K562 (cell line): ENCODE results near the gene SFSWAP. TPM values are rescaled to one million over a fixed set of nuclear protein-coding genes. Genes with fewer than 3 reads are reported as not detected.
"Not testable (repeated sequence)": the region's sequence is repeated elsewhere in the genome, so short reads cannot be mapped to it uniquely, and the experiment has no call there.

ENCODE experiments used
- ATAC-seq: fragments of 200-7000 bp; cut with Tn5 transposase; 3 replicates; pipeline ENCODE4 v1.9.1; 2020; ENCODE audit warnings: moderate library complexity
- BruUV-seq: library from RNA; stranded (reverse); fragments of 400-500 nt; replicated peaks from 2 replicates; lab custom pipeline; 2021; lab: Mats Ljungman, UMichigan
- CTCF ChIA-PET: fragments of 300-600 bp; formaldehyde crosslinking; extraction: SDS; loops from one replicate; lab custom pipeline; 2021; ENCODE audit warnings: low intra/inter-chr PET ratio; lab: Yijun Ruan, JAX
- POLR2A ChIA-PET: fragments of 300-600, 350-650 bp; sonication (Branson Sonifier 250); formaldehyde crosslinking; extraction: SDS; loops from one replicate; lab custom pipeline; 2021; ENCODE audit warnings: antibody characterized with exemption, inconsistent platforms; lab: Yijun Ruan, JAX
- DNase-seq, 4 experiments: peaks; one replicate each; pipeline versions ENCODE4 v3.0.0 to v3.0.0-alpha.2; 2011 to 2018; ENCODE audit warnings: low spot score in 3 of 4, mixed read lengths in 3 of 4; ENCODE audit errors: extremely low read depth in 1 of 4
- FAIRE-seq: peaks from 2 replicates; lab custom pipeline; 2011; peaks lifted over from hg19 to GRCh38; lab: Jason Lieb, UNC
- H2AFZ ChIP-seq: 2 replicates; pipeline ENCODE4 v1.6.0; 2011; ENCODE audit warnings: low read depth, low read length, control low read depth, inconsistent platforms
- H3K27ac ChIP-seq: fragments of 200-600 bp; 3 replicates; pipeline ENCODE4 v1.8.0; 2011; ENCODE audit warnings: low read depth, mild to moderate bottlenecking, control low read depth, inconsistent platforms, low read length, moderate library complexity, mixed read lengths; ENCODE audit errors: extremely low read depth
- H3K27me3 ChIP-seq, 2 experiments: fragments of 300-600 bp in 1 of 2; 2 replicates in 1 of 2; 3 replicates in 1 of 2; pipeline versions ENCODE4 v1.6.0 to v1.8.0; 2011; ENCODE audit warnings: inconsistent platforms in 2 of 2, low read length in 2 of 2, mild to moderate bottlenecking in 1 of 2, mixed read lengths in 1 of 2, moderate library complexity in 1 of 2; ENCODE audit not compliant: control insufficient read depth in 2 of 2, insufficient read depth in 2 of 2
- H3K36me3 ChIP-seq: fragments of 300-600 bp; 3 replicates; pipeline ENCODE4 v1.8.0; 2011; ENCODE audit warnings: mild to moderate bottlenecking, low read length, inconsistent platforms; ENCODE audit not compliant: control insufficient read depth, insufficient read depth
- H3K4me1 ChIP-seq, 2 experiments: fragments of 200-600 bp in 1 of 2; replicated peaks in 1 of 2; 2 replicates in 1 of 2; 3 replicates in 1 of 2; pipeline versions ENCODE4 v1.5.1 to v1.8.0; 2011; ENCODE audit warnings: inconsistent platforms in 2 of 2, low read length in 2 of 2, mild to moderate bottlenecking in 1 of 2, mixed read lengths in 1 of 2, moderate library complexity in 1 of 2; ENCODE audit not compliant: control insufficient read depth in 2 of 2, insufficient read depth in 2 of 2
- H3K4me2 ChIP-seq: 2 replicates; pipeline ENCODE4 v1.6.1; 2011; ENCODE audit warnings: low read length, control low read depth, inconsistent platforms, mixed read lengths; ENCODE audit not compliant: insufficient read depth
- H3K4me3 ChIP-seq: fragments of 200-600 bp; sonication (generic), shearing (Covaris generic); 2 replicates; pipeline ENCODE4 v1.5.1; 2016; ENCODE audit warnings: control low read depth, inconsistent platforms
- H3K79me2 ChIP-seq: fragments of 200-600 bp; 3 replicates; pipeline ENCODE4 v1.8.0; 2011; ENCODE audit warnings: low read length, inconsistent platforms; ENCODE audit not compliant: control insufficient read depth, insufficient read depth
- H3K9ac ChIP-seq, 2 experiments: 2 replicates each; pipeline versions ENCODE4 v1.6.0 to v1.6.1; 2011; ENCODE audit warnings: low read depth in 2 of 2, low read length in 2 of 2, control low read depth in 1 of 2, inconsistent platforms in 1 of 2, mild to moderate bottlenecking in 1 of 2, mixed read lengths in 1 of 2; ENCODE audit not compliant: insufficient read depth in 1 of 2
- H3K9me1 ChIP-seq: one replicate; pipeline ENCODE4 v1.6.0; 2011; ENCODE audit warnings: inconsistent platforms, mild to moderate bottlenecking, low read length, moderate library complexity; ENCODE audit not compliant: control insufficient read depth, insufficient read depth
- H3K9me3 ChIP-seq: replicated peaks from 2 replicates; pipeline ENCODE4 v1.5.1; 2011; ENCODE audit warnings: low read depth, low read length, inconsistent platforms; ENCODE audit not compliant: control insufficient read depth, insufficient read depth
- H4K20me1 ChIP-seq: replicated peaks from 2 replicates; pipeline ENCODE4 v1.6.1; 2011; ENCODE audit warnings: low read length, inconsistent platforms, mixed read lengths; ENCODE audit not compliant: control insufficient read depth, insufficient read depth
- AFF1 ChIP-seq, 2 experiments: fragments of 450-650 bp; IDR thresholded peaks; 2 replicates each; pipeline ENCODE4 v1.6.1; 2018; ENCODE audit warnings: mild to moderate bottlenecking in 2 of 2, low read depth in 1 of 2; ENCODE audit not compliant: partially characterized antibody in 2 of 2
- BCOR ChIP-seq: fragments of 450-650 bp; IDR thresholded peaks from 2 replicates; pipeline ENCODE4 v1.6.1; 2016
- ZNF146 ChIP-seq: IDR thresholded peaks from one replicate; pipeline ENCODE4 v1.6.1; 2018; ENCODE audit warnings: missing compliant biosample characterization; ENCODE audit not compliant: unreplicated experiment
- WGBS: fragments of 100-300 bp; shearing (Covaris generic); methylation state at CpG from one replicate; pipeline ENCODE4 v1.1.6; 2016; ENCODE audit warnings: low coverage, mixed read lengths; ENCODE audit not compliant: insufficient coverage; ENCODE audit errors: missing lambda C conversion rate; 5-methylcytosine and 5-hydroxymethylcytosine counted together
- in situ Hi-C: fragments of 300-500 bp; cut with MboI; formaldehyde crosslinking; loops from 4 replicates; pipeline ENCODE4 v1.15.0; 2018; ENCODE audit warnings: inconsistent platforms, mixed read lengths
- intact Hi-C: fragments of 100-400 bp; cut with micrococcal nuclease; formaldehyde crosslinking; loops from 2 replicates; pipeline ENCODE4 v1.14.2; 2022
- polyA plus RNA-seq, 8 experiments: library from polyadenylated mRNA; depleted of rRNA in 4 of 8; stranded (reverse) in 5 of 8; unstranded in 3 of 8; fragments of >200 nt; fragmentation: Nextera tagmentation in 2 of 8; fragmentation: Illumina TruSeq in 1 of 8; extraction: Ambion mirVana in 2 of 8; extraction: Trizol in 1 of 8; gene quantifications; 2 replicates each; pipeline versions ENCODE4 v1.2.1 to v1.2.3, GENCODE V29; 2011 to 2014; ENCODE audit warnings: inconsistent platforms in 1 of 8, missing spikeins in 1 of 8
- total RNA-seq, 7 experiments: library from RNA; depleted of rRNA in 6 of 7; stranded (reverse); fragments of >200 nt in 6 of 7; fragmentation: Illumina TruSeq in 2 of 7; extraction: Trizol in 2 of 7; gene quantifications; 2 replicates each; pipeline versions ENCODE4 v1.2.1 to v1.2.3, GENCODE V29; 2011 to 2021; ENCODE audit warnings: low replicate concordance in 1 of 7

The SFSWAP gene
- total and polyA plus RNA-seq, 9 of the 15 experiments (the other 6 are each of a cell fraction or from before 2014, with no cell fraction given), result 2.4 to 60.4 (median 32.6) TPM

- H2AFZ ChIP-seq, ATAC-seq, POLR2A ChIA-PET, H3K36me3 ChIP-seq, H3K4me1 ChIP-seq, in situ Hi-C loops, H3K9ac ChIP-seq, H4K20me1 ChIP-seq, H3K79me2 ChIP-seq, H3K9me1 ChIP-seq, CTCF ChIA-PET, H3K4me2 ChIP-seq, FAIRE-seq, BruUV-seq, intact Hi-C loops, H3K4me3 ChIP-seq, H3K27ac ChIP-seq, DNase-seq: not testable (repeated sequence)
- 68% methylated on average over 4 of the region's 9 CpGs for WGBS
- peaks cover 9 to 14% of the 10 kb centered on the region in 2 experiments; a peak in 4 of 5 replicates for H3K27me3 ChIP-seq
- TF ChIP-seq BCOR (peak; percentile 62), ZNF146 (CRISPR knock-in tag) (peak; percentile 42), AFF1 (IDR thresholded peaks at IDR 0.05; ENCODE audit: low read depth in 1 of 2, partially characterized antibody in 2 of 2) (peak in 1 of 2 experiments; percentile 90)
- peaks cover 10% of the 10 kb centered on the region for H3K9me3 ChIP-seq
Measured at GRCh38 chr12:131809476-131810254, 98.8 kb downstream of the SFSWAP start.
